ENCODE data around the gene OXLD1.

DNA sequence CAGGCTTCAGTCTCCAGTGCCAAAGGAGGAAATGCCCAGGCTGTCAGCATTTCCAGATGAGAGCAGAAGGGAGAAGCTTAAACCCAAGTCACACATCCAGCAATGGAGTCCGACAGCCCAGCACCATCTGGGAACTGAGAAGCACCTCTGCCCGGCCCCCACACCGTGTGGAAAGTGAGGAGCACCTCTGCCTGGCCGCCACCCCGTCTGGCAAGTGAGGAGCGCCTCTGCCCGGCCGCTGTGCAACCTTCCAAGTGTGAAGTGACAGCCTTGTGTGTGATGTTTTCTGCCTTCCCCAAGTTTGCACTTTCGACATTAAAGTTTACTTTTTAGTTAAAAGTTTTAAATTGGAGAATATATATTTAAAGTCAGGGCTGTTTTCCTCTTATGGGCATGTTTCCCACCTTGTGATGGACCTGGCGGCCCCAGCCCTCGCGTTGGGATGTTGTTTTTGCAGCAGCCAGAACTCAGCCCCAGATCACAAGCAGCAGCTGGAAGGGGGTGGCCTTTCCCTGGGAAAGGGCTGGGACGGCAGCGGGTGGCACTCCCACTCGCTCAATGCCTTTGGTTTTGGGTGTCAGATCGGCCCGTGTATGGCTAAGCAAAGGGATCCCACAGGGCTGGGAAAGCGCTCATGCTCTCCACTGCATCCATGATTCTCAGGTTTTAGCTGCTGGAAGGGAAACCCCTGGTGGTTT, 7.3 kb upstream of the OXLD1 start:
- no peak for TF ChIP-seq POLR2A (IDR thresholded peaks at IDR 0.05)
- TF ChIP-seq, protein P1, sequence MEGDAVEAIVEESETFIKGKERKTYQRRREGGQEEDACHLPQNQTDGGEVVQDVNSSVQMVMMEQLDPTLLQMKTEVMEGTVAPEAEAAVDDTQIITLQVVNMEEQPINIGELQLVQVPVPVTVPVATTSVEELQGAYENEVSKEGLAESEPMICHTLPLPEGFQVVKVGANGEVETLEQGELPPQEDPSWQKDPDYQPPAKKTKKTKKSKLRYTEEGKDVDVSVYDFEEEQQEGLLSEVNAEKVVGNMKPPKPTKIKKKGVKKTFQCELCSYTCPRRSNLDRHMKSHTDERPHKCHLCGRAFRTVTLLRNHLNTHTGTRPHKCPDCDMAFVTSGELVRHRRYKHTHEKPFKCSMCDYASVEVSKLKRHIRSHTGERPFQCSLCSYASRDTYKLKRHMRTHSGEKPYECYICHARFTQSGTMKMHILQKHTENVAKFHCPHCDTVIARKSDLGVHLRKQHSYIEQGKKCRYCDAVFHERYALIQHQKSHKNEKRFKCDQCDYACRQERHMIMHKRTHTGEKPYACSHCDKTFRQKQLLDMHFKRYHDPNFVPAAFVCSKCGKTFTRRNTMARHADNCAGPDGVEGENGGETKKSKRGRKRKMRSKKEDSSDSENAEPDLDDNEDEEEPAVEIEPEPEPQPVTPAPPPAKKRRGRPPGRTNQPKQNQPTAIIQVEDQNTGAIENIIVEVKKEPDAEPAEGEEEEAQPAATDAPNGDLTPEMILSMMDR (IDR thresholded peaks at IDR 0.05) = no peak

Data from uterus (tissue), 2 donors.